Islet precursor cell (in vitro differentiated cells): ENCODE data around the gene CIRBP.
"Not testable (repeated sequence)": the region's sequence is repeated elsewhere in the genome, so short reads cannot be mapped to it uniquely, and the experiment has no call there.

Source experiments
- DNase-seq: peaks from one replicate; pipeline ENCODE4 v3.0.0-alpha.2; 2018

The CIRBP gene

DNA sequence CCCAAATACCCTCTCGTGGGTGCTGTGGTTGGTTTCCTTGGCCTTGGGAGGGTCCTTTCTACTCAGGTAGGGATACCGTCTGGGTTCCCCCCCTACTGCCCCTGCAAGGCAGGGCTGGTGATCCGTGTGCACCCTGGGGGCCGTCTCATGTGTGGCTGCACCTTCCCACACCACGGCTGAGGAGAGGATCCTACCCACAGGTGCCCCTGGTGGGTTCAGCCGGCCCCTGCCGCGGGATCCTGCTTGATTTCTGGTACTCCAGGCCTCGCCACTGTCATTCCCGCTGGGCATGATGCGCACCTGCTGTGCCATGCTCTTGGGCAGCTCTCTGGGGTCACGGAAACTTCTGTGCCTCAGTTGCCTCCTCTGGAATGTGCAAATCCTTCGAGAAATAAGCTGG is 47.3 kb downstream of the CIRBP start:
- DNase-seq, result no peak

DNA sequence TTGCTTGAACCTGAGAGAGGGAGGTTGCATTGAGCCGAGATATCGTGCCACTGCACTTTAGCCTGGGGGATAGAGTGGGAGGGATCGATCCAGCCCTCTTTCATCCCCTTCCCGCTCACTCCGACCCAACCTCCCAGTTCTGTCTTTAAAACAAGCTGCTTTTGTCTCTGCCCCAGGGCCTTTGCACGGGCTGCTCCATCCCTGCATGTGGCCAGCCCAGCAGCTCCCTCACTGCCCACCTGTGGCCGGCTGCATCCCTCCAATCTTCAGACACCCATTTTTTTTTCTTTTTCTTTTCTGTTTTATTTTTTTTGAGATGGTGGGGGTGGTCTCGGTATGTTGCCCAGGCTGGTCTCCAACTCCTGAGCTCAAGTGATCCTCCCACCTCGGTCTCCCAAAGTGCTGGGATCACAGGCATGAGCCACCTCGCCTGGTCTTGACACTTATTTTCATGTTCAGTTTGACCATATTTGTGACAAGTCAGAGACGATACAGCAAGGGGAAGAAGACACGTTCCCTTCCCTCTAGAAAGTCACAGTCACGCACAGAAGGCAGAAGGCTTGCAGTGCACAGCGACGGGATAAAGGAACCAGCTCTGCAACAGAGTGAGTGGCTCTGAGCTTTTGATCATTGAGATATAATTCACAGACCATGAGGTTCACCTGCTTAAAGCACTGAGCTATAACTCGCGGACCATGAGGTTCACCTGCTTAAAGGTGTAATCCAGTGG is 48.3 kb downstream of the CIRBP start:
- DNase-seq, result no peak

DNA sequence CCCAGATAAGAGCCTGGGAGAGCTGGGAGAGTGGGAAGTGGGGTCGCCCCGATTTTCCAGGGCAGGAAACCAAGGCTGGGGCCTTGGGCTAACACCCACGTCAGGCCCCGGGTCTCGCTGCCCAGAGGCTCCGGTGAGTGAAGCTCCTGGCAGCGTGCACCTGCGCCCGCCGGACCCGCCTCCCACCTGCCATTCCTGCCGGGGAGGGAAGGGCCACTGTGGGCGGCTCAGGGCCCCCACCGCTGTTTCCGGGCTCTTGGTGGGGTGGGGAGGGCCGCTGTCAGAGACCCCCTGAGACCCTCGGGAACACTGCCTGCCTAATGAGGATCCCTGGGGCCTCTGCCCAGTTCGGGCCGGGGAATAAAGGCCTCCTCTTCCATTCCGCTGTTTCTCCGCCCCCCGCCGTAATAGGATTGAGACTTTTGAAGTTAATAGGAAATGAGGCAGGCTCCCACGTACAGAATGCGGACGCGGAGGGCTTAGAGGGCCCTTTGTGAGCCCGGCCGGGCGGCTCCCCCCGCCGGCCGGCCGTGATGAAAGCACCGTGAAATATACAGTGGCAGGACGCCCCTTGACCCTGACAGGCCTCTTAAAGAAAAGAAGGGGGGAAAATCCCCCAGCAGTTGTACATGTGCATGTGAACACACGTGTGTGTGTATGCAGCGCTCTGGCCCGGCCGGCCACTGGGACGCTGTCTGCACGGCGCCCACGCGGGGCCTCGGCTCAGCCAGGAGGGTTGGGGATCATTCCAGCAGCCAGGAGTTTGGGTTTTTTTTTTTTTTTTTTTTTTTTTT is 49.7 kb downstream of the CIRBP start:
- no peak for DNase-seq

DNA sequence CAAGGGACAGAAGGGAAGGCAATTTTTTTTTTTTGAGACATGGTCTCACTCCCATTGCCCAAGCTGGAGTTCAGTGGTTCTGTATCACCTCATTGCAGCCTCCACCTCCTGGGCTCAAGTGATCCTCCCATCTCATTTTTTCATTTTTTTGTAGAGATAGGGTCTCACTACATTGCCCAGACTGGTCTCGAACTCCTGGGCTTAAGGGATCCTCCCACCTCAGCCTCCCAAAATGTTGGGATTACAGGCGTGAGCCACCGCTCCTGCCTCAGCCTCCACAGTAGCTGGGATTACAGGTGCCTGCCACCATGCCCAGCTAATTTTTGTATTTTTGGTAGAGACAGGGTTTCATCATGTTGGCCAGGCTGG is 51.1 kb downstream of the CIRBP start:
- DNase-seq, result not testable (repeated sequence)

DNA sequence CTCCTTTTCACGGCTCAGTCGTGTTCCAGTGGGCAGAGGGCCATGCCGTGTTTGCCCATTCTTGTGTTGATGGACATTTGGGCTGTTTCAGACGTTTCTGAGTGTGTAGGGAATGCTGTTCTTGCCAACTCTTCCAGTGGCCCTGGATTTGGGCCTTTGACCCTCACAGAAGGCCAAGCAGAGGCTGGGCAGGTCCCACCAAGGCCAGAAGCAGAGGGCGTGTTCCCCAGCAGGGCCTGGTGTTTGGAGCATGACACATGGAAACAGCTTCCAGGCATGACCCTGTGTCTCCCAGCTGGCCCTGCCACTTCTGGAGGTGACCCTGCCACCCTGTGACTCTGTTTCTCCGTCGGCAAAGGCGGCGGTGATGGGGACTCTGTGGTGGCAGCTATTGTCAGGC is 52.4 kb downstream of the CIRBP start:
- no peak for DNase-seq

DNA sequence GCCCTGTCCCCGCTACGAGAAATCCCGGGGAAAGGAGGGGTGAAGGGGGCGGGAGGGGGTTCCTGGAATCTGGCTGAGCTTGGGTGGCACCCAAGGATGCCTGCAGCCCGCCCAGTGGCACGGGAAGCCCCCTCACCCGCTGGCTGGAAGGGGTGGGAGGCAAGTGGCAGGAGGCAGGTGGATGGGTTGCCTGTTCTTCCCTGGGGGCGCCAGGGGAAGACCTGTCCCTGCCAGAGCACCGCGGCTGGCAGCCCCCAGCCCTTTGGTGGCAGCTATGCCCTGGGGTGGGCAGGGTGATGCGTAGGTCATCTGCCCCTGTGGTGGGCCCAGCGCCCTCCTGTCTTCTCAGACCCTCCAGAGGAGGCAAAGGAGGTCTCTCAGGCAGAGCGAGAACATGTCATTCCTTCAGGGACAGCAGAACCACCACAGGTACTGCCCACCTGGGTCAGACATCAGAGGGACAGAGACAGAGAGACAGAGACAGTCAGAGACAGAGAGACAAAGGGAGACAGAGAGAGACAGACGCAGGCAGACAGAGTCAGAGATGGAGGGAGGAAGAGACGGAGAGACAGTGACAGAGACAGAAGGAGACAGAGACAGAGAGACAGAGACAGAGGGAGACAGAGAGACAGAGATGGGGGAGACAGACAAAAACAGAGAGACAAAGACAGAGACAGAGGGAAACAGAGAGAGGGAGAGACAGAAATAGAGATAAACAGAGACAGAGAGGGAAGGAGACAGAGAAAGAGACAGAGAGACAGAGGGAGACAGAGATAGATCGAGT is 53.3 kb downstream of the CIRBP start:
- DNase-seq, result no peak

DNA sequence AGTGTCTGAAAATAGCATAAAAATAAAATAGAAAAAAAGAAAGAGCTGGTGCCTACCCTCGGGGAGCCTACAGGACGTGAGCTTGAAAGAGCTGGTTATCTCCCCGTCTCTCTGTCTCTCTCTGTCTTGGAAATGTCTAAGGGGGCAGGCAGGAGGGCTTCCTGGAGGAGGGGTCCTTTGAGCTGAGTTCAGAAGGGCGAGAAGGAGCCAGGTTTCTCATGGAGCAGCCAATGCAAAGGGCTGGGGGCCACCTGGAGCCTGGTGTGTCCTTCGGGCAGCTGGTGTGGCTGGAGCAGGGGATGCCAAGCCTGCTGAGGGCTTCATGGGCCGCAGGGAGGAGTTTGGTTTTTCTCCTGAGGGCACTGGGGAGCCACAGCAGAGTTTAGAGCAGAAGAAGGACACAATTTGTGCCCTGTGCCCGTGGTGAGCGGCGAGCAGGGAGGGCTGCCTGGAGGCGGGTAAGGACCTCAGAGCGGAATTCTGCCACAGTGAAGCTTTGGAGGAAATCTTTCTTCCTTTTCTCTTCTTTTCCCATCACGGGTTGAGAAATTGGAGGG is 55.2 kb downstream of the CIRBP start:
- DNase-seq, result no peak
